Measurements from ENCODE around the gene OSBPL9. TPM values are rescaled to one million over a fixed set of nuclear protein-coding genes. Genes with fewer than 3 reads are reported as not detected.

OSBPL9 gene
- total RNA-seq, 1 donor from 2014 or later: 91.2 TPM

- H3K36me3 Mint-ChIP-seq (ENCODE audit: low read depth, unreplicated experiment): peaks cover 7% of the 10 kb centered on the region
- H3K27me3 Mint-ChIP-seq (ENCODE audit: unreplicated experiment): no peaks in the 10 kb centered on the region
- no peak overlapping the region for H3K27ac Mint-ChIP-seq (ENCODE audit: unreplicated experiment)
- TF ChIP-seq CTCF (IDR thresholded peaks at IDR 0.05; ENCODE audit: unreplicated experiment): no peak
- no peaks in the 10 kb centered on the region for H3K9me3 Mint-ChIP-seq (ENCODE audit: unreplicated experiment)
- no peak overlapping the region for H3K4me3 Mint-ChIP-seq (ENCODE audit: unreplicated experiment)
- no peak for DNase-seq (ENCODE audit: low spot score)
- H3K4me1 Mint-ChIP-seq (ENCODE audit: unreplicated experiment): peaks cover 3% of the 10 kb centered on the region
These were observed 141.4 kb downstream of the OSBPL9 start for GRCh38 chr1:51758310-51758709.

- TF ChIP-seq CTCF (IDR thresholded peaks at IDR 0.05; ENCODE audit: unreplicated experiment): no peak
- H3K4me1 Mint-ChIP-seq (ENCODE audit: unreplicated experiment): peaks cover 3% of the 10 kb centered on the region
- H3K36me3 Mint-ChIP-seq (ENCODE audit: low read depth, unreplicated experiment): peaks cover 15% of the 10 kb centered on the region
- peak overlapping the region; percentile 22 for H3K27ac Mint-ChIP-seq (ENCODE audit: unreplicated experiment)
- no peaks in the 10 kb centered on the region for H3K9me3 Mint-ChIP-seq (ENCODE audit: unreplicated experiment)
- no peak overlapping the region for H3K4me3 Mint-ChIP-seq (ENCODE audit: unreplicated experiment)
- H3K27me3 Mint-ChIP-seq (ENCODE audit: unreplicated experiment): no peaks in the 10 kb centered on the region
- DNase-seq (ENCODE audit: low spot score): no peak
These were observed 144.0 kb downstream of the OSBPL9 start for GRCh38 chr1:51760872-51761271.

- H3K4me3 Mint-ChIP-seq (ENCODE audit: unreplicated experiment): no peak overlapping the region
- no peaks in the 10 kb centered on the region for H3K9me3 Mint-ChIP-seq (ENCODE audit: unreplicated experiment)
- peaks cover 20% of the 10 kb centered on the region for H3K36me3 Mint-ChIP-seq (ENCODE audit: low read depth, unreplicated experiment)
- no peaks in the 10 kb centered on the region for H3K27me3 Mint-ChIP-seq (ENCODE audit: unreplicated experiment)
- no peak overlapping the region for H3K27ac Mint-ChIP-seq (ENCODE audit: unreplicated experiment)
- TF ChIP-seq CTCF (IDR thresholded peaks at IDR 0.05; ENCODE audit: unreplicated experiment): no peak
- peaks cover 3% of the 10 kb centered on the region for H3K4me1 Mint-ChIP-seq (ENCODE audit: unreplicated experiment)
- no peak for DNase-seq (ENCODE audit: low spot score)
These were observed 144.5 kb downstream of the OSBPL9 start for GRCh38 chr1:51761351-51761750.

GRCh38 chr1:51768971-51769588 is 152.2 kb downstream of the OSBPL9 start:
- DNase-seq (ENCODE audit: low spot score): no peak
- Mint-ChIP-seq H3K9me3 (ENCODE audit: unreplicated experiment) (no peaks in the 10 kb centered on the region), H3K27me3 (ENCODE audit: unreplicated experiment) (no peaks in the 10 kb centered on the region), H3K36me3 (ENCODE audit: low read depth, unreplicated experiment) (peaks cover 42% of the 10 kb centered on the region), H3K4me3 (ENCODE audit: unreplicated experiment) (no peak overlapping the region), H3K27ac (ENCODE audit: unreplicated experiment) (no peak overlapping the region), H3K4me1 (ENCODE audit: unreplicated experiment) (no peaks in the 10 kb centered on the region)
- peak; percentile 82 for TF ChIP-seq CTCF (IDR thresholded peaks at IDR 0.05; ENCODE audit: unreplicated experiment)

- no peaks in the 10 kb centered on the region for H3K27me3 Mint-ChIP-seq (ENCODE audit: unreplicated experiment)
- H3K4me1 Mint-ChIP-seq (ENCODE audit: unreplicated experiment): peaks cover 6% of the 10 kb centered on the region
- H3K9me3 Mint-ChIP-seq (ENCODE audit: unreplicated experiment): no peaks in the 10 kb centered on the region
- peaks cover 32% of the 10 kb centered on the region for H3K36me3 Mint-ChIP-seq (ENCODE audit: low read depth, unreplicated experiment)
- TF ChIP-seq CTCF (IDR thresholded peaks at IDR 0.05; ENCODE audit: unreplicated experiment): no peak
- peak overlapping the region; percentile 76 for H3K27ac Mint-ChIP-seq (ENCODE audit: unreplicated experiment)
- no peak for DNase-seq (ENCODE audit: low spot score)
- no peak overlapping the region for H3K4me3 Mint-ChIP-seq (ENCODE audit: unreplicated experiment)
These were observed 159.5 kb downstream of the OSBPL9 start for GRCh38 chr1:51776408-51776807.
